ENCODE data around the gene MINK1.
A peak's percentile ranks its signal among the peaks of the same experiment; 100 is the strongest.

MINK1 gene

DNA sequence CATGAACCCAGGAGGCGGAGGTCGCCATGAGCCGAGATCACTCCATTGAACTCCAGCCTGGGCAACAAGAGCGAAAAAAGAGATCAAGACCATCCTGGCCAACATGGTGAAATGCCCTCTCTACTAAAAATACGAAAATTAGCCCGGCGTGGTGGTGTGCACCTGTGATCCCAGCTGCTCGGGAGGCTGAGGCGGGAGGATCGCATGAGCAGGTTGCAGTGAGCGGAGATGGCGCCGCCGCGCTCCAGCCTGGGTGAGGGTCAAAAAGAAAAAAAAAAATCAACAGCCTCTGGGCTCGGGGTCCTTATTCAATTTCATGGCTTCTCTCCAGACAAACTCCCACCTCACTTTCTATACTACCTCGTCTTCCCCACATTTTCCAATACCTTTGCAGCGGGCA lies 95.7 kb downstream of the MINK1 start:
- DNase-seq (ENCODE audit: low read depth in 1 of 2, low spot score in 1 of 2) = no peak

DNA sequence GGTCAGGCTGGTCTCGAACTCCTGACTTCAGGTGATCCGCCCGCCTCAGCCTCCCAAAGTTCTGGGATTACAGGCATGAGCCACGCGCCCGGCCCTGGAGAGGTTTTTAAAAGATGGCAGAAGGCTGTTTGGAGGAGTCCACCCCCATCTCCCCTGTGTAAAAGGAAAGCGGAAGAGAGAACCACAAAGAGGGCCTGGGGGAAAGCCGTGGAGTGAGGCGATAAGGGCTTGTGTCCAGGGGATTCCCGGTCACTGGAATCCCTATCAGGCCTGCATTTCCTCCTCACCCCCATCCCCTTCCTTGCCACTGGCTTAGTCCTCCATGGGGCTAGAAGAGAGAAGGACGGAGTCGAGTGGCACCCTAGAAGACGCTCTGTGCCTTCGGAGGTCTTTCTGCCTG lies 98.8 kb downstream of the MINK1 start, which contains the start of gene GP1BA:
Gene GP1BA (plus strand): TSS at position 315 of the 400 bp plus-strand sequence. CDS start 328 bp downstream, outside the sequence.
- no peak for DNase-seq (ENCODE audit: low read depth in 1 of 2, low spot score in 1 of 2)

DNA sequence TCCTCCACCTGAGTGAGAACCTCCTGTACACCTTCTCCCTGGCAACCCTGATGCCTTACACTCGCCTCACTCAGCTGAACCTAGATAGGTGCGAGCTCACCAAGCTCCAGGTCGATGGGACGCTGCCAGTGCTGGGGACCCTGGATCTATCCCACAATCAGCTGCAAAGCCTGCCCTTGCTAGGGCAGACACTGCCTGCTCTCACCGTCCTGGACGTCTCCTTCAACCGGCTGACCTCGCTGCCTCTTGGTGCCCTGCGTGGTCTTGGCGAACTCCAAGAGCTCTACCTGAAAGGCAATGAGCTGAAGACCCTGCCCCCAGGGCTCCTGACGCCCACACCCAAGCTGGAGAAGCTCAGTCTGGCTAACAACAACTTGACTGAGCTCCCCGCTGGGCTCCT lies 99.6 kb downstream of the MINK1 start:
- no peak for DNase-seq (ENCODE audit: low read depth in 1 of 2, low spot score in 1 of 2)

DNA sequence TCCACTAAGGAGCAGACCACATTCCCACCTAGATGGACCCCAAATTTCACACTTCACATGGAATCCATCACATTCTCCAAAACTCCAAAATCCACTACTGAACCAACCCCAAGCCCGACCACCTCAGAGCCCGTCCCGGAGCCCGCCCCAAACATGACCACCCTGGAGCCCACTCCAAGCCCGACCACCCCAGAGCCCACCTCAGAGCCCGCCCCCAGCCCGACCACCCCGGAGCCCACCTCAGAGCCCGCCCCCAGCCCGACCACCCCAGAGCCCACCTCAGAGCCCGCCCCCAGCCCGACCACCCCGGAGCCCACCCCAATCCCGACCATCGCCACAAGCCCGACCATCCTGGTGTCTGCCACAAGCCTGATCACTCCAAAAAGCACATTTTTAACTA lies 100.5 kb downstream of the MINK1 start:
- no peak for DNase-seq (ENCODE audit: low read depth in 1 of 2, low spot score in 1 of 2)

DNA sequence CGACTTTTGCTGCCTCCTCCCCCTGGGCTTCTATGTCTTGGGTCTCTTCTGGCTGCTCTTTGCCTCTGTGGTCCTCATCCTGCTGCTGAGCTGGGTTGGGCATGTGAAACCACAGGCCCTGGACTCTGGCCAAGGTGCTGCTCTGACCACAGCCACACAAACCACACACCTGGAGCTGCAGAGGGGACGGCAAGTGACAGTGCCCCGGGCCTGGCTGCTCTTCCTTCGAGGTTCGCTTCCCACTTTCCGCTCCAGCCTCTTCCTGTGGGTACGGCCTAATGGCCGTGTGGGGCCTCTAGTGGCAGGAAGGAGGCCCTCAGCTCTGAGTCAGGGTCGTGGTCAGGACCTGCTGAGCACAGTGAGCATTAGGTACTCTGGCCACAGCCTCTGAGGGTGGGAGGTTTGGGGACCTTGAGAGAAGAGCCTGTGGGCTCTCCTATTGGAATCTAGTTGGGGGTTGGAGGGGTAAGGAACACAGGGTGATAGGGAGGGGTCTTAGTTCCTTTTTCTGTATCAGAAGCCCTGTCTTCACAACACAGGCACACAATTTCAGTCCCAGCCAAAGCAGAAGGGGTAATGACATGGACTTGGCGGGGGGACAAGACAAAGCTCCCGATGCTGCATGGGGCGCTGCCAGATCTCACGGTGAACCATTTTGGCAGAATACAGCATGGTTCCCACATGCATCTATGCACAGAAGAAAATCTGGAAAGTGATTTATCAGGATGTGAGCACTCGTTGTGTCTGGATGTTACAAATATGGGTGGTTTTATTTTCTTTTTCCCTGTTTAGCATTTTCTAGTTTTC lies 101.2 kb downstream of the MINK1 start:
- DNase-seq (ENCODE audit: low read depth in 1 of 2, low spot score in 1 of 2) = no peak

DNA sequence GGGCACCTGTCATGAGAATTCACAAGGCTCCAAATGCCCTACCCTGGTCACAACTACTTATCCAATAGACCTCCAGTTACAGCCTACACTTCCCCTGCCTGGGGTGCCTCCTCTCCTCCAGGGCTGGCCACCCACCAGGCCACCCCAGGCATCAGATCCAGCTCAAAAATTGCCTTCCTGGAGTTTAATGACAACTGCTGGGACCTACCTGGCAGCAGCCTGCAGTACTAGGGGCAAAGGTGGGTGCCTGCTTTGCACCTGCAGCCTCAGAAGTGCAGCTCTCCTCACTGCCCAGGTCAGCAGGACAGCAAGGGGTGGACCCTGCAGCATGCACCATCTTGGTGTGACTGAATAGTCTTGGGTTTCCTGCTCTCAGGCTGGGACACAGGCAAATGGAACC lies 102.5 kb downstream of the MINK1 start:
- no peak for DNase-seq (ENCODE audit: low read depth in 1 of 2, low spot score in 1 of 2)

DNA sequence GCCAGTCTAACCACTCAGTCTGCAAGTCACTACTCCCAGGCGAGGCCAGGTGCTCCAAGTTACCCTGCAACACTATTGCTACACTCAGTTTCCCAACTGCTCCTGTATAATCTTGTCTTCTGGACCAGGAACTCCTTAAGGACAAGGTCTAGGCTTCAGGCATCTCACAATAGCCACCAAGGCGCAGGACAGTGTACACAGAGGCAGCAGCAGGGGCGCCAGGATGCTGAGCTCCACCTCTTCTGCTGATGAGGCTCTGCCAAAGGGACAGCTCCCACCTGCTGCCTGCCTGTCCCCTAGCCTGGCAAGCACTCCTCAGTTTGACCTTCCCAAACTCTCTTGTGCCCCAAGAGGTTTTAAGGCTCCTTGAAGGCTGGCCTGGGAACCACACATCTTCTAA lies 103.3 kb downstream of the MINK1 start:
- no peak for DNase-seq (ENCODE audit: low read depth in 1 of 2, low spot score in 1 of 2)

DNA sequence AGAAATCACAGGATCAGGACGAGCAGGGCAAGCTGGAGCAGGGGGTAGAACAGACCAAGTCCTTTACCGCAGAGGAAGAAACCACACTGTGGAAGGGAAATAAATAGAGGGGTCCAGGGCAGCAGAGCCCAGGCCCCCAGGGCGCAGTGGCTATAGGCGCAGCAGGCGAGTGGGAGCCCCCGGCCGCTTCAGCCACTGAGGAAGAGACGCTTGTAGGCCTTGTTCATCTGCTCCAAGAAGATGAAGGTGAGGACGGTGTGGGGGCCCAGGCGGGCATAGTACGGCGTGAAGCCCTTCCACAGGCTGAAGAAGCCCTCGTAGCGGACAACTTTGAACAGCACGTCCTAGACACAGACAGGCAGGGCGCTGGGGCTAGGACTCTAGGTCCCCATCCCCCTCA lies 104.4 kb downstream of the MINK1 start:
- DNase-seq (ENCODE audit: low read depth in 1 of 2, low spot score in 1 of 2) = no peak

DNA sequence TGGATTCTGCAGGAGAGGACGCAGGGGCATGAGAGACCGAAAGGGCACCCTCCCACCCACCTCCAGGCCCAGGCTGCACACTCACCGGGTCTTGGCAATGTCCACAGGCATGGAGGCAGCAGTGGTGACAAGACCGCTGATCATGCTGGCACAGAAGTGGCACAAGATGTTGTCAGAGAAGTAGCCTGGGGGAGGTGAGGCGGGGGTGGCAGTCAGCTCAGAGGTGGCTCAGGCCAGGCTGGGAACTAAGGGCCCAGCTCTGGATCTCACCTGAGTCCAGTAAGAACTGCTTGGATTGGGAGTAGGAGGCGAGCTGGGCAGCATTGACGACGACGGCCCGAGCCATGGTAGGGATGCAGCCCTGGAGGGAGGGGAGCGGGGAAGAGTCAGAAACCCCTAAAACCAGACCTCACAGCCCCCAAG lies 104.9 kb downstream of the MINK1 start:
- no peak for DNase-seq (ENCODE audit: low read depth in 1 of 2, low spot score in 1 of 2)

DNA sequence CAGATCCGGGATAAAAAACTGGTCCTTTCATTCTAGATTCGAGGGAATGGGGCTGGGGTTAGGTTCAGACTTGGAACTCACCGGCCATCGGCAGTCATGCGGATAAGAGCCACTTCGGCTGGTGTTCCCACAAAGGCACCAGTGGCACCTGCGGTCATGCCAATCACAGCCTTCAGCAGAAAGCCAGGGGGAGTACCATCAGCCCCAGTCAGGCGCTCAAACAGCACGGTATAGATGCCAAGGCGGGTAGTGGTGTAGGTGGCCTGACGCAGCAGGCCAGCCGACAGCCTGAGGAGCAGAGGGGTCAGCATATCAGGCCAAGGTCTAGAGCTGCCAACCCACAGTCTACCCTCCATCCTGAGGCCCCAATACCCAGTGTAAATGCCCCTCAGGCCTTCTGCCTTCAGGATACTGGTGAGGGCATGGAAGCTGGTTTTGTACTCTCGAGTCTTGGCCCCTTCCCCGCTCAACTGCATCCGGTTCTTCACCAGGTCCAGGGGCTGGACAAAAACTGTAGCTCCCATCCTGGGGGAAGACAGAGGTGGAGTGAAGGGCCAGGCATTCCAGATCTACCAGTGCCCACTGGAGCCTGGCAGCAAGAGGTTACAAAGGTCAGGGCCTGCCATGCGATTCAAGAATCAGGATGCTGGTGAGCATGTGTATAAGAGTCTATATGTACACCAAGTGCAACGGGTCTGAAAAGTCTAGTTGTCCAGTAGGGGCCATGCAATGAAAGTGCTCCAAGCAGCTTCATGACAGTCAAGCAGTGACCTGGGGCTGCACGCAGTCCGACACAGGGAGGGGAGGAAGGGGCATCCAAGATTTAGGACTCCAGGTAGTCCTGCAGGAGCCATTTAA lies 105.8 kb downstream of the MINK1 start:
- no peak for DNase-seq (ENCODE audit: low read depth in 1 of 2, low spot score in 1 of 2)

DNA sequence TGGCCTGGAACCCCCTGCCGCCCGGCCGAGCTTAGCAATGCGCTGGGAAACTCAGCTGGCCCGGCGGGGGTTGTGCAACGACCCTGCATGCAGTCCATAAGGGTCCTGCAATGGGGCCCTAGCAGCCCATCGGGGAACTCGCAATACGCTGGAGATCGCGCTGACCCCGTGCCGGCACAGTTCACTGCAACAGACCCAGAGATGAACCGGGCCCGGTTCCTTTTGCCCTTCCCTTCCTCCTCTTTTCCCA lies 106.3 kb downstream of the MINK1 start:
- DNase-seq (ENCODE audit: low read depth in 1 of 2, low spot score in 1 of 2) = no peak

DNA sequence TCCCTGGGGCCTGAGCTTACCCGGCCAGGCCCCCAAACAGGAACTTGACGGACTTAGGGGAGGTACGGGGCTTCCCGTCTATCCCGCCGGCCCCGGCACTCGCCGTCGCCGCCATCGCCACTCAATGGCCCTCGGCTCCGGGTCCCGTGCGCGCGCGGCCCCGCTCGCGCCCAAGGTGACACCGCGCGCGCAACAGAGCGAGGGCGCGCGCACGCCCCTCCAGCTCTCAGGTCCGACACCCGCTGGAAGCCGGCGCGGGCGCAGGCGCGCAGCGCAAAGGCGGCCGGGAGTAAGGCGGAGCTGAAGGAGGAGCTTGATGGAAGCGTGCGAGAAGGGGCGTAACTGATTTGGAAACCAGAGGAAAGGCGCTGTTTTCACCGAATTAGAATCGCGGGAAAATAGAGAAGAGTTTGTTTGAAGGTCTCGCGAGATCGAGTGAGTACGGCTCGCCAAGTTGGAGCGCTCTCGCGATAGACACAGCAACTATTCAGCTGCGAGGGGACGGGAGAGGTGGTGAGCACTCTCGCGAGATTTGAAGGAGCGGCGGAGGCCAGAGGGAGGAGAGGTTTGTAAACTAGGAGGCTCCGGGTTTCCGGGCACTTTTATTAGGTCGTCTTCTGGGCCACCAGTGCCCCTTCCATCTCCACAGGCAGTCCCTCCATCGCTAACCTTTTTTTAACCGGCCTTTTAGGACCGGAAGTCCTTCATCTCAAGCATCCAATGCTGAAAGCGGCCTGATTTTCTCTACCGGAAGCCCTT lies 106.8 kb downstream of the MINK1 start, which contains the start of the genes RNF167 and SLC25A11:
Gene RNF167 (plus strand): TSS at position 473 of the 759 bp plus-strand sequence. CDS start 642 bp downstream, outside the sequence.
Gene SLC25A11 (minus strand): TSS at position 251 of the 759 bp plus-strand sequence. CDS start 136 bp downstream, at position 115.
- peak; percentile 86 to 94 for DNase-seq (ENCODE audit: low read depth in 1 of 2, low spot score in 1 of 2)

DNA sequence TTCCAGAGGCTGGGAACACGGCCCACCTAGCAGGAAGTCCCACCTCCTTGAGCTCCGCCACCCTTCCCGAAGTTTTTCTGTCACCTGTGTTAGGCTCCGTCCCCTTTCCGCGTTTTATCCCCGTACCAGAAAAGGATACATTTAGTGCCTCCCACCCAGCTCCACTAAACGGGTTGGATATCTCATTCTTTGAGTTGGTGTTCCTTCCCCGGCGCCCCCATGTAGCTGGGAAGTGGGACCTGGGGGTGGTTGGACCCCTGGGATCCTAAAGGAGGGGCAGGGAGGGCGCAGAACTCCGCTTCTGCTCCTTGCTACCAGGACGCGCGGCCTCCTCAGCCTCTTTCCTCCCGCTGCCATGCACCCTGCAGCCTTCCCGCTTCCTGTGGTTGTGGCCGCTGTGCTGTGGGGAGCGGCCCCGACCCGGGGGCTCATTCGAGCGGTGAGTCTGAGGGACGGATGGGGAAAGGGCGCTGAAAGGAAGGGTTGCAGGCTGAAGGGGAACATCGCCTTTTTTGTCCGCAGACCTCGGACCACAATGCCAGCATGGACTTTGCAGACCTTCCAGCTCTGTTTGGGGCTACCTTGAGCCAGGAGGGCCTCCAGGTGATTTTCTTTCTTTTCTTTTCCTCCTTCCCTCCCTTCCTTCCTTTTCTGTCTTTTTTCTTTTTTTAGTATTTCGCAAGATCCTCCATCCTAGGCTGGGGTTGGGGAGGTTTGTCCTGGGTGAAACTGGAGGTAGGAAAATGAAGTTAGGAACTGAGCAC lies 107.6 kb downstream of the MINK1 start:
- DNase-seq (ENCODE audit: low read depth in 1 of 2, low spot score in 1 of 2) = peak in 1 of 2 donors; percentile 18

DNA sequence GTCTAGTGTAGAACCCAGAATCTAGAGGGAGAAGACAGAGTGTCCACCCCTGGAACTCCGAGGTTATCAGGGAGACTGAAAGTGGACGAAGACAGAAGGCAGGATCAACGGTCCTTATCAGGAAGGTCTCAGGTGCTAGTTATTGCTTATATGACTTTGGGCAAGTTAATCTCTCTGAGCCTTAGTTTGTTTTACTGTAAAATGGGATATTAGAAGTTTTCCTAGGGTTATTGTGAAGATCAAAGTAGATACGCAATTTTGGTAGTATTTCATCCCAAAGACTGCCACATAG lies 108.1 kb downstream of the MINK1 start:
- no peak for DNase-seq (ENCODE audit: low read depth in 1 of 2, low spot score in 1 of 2)

DNA sequence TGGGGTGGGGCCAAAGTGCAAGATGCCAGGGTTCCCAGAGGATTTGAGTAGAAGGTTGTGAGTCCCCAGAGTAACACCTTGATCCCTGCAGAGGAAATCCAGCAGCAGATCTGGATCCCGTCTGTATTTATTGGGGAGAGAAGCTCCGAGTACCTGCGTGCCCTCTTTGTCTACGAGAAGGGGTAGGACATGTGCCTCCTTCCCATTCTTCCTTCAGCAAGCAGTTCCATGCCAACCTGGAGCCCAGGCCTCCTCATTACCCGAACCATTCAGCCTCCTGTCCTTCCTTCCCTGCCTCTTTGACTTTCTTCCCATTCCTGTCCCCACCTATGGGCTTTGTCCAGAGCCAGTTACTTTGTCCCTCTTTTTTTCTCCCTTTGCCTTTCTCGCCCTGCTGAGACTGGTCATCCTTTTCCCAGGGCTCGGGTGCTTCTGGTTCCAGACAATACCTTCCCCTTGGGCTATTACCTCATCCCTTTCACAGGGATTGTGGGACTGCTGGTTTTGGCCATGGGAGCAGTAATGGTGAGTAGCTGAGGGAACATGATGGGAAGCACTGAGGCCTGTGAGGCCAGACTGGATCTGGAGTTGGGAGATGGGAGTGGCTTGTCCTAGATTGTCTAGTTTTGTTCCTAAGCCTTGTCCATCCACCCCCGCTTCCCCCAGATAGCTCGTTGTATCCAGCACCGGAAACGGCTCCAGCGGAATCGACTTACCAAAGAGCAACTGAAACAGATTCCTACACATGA lies 109.8 kb downstream of the MINK1 start:
- DNase-seq (ENCODE audit: low read depth in 1 of 2, low spot score in 1 of 2) = no peak

DNA sequence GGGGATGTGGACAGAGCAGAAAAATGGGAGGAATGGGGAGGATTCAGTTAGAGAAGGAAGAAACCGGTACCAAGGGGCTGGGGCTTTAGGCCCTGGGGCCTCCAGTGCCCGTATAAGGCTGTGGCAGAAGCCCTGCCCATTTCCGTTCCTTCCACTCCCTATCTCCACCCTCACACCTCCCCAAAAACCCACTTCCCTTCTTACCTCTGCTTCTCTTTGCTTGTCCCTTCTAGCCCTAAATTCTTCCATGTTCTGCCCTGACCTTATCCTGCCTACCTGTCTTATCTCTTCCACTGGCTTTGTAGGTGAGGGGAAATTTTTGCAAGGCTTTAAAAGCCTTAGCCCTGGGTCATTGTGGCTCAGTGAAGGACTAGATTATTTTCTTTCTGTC lies 111.0 kb downstream of the MINK1 start:
- peak in 1 of 2 donors; percentile 26 for DNase-seq (ENCODE audit: low read depth in 1 of 2, low spot score in 1 of 2)

DNA sequence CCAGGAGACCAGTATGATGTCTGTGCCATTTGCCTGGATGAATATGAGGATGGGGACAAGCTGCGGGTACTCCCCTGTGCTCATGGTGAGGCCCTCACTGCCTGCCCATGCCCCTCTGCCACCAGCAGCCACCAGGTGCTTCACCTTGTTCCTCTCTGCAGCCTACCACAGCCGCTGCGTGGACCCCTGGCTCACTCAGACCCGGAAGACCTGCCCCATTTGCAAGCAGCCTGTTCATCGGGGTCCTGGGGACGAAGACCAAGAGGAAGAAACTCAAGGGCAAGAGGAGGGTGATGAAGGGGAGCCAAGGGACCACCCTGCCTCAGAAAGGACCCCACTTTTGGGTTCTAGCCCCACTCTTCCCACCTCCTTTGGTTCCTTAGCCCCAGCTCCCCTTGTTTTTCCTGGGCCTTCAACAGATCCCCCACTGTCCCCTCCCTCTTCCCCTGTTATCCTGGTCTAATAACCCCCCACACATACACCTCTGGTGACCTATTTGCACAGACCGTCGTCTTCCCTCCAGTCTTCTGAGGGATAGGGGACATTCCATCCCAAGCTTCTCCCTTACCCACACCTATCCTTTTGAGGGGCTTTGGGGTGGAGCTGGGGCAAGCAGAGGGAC lies 111.5 kb downstream of the MINK1 start:
- no peak for DNase-seq (ENCODE audit: low read depth in 1 of 2, low spot score in 1 of 2)

DNA sequence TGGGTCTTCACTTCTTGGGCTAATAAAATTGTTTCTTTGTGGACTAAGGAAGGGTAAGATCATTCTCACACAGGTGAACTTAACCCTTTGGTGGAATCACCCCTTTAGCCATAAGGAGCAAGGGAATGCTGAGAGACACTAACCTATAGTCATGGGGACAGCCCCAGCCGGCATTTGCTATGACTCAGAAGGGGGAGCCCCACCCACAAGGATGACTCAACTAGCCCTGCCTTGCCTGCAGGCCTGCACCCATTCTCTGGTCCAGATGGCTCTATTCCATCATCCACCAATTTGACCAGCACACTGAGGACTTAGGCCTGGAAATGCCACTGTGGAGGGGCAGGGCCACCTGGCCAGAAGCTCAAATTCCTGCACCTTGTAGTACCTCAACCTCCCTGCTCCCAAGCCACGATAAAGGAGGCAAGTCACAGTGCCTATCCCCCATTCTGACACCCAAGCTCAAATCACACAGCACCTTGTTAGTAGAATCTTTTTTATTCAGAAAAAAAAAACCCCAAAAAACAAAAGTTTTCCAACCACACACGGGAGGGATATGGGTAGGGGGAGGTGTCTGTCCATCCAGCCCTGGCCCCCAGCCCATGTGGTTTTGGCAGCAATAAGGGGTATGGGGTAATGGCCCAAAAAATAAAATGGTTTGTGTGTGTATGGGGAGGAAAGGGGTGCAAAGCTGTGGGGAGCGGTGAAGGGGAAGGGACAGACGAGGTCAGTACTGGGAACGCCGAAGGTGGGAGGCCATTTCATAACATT lies 112.2 kb downstream of the MINK1 start:
- DNase-seq (ENCODE audit: low read depth in 1 of 2, low spot score in 1 of 2) = peak; percentile 56 to 73

DNA sequence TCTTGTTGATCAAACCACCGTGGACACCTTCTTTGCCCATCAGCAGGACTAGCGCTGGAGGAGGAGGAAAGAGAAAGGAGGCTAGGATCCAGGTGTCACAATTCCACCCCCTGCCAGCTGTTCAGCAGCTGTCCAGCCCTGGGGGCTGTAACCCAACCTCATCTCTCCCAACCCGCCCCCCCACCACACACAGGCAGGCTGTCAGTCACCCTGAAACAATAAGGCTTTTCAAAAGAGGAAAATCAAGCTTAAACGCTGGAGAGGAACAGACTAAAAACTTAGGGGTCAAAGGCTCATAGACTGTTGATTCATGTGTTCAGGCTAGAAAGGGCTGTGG lies 112.8 kb downstream of the MINK1 start:
- DNase-seq (ENCODE audit: low read depth in 1 of 2, low spot score in 1 of 2) = no peak
